ENCODE measurements around the gene TUBB2A.
"Not testable (repeated sequence)": the region's sequence is repeated elsewhere in the genome, so short reads cannot be mapped to it uniquely, and the experiment has no call there.

The TUBB2A gene

DNA sequence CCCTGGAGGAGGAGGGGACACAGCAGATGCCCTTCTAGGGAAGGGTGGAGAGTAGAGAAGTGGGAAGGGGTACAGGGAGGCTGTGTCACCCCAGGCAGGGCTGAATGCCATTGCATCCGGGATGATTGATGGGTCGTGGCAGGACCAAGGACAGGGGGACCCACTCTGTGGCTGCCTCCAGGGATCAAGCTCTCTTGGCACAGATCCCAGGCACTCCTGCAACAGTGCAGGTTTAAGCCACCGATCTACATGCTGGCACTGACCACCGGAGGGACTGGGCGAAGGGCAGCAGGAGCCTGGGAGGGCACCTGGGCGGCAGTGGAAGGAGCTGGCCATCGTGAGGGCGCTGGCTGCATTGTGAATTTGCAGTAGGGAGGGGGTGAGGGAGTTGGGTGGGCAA, 22.6 kb upstream of the TUBB2A start:
- DNase-seq: not testable (repeated sequence)

DNA sequence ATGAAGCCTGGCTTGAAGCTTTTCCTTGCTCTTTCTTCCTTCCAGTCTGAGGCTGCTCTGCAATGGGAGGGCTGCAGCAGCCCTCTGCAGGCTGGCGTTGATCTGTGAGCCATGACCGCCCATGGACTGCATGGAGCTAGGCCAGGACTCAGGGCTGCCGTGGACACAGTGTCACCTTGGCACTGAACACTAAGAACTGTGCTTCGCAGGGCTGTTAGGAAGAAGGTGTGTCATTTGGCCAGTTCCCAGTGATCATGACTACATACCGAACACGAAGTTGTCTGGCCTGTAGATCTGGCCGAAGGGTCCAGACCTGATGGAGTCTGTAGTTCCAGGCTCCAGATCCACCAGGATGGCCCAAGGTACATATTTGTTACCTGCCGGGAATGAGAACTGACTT, 21.3 kb upstream of the TUBB2A start:
- not testable (repeated sequence) for DNase-seq

DNA sequence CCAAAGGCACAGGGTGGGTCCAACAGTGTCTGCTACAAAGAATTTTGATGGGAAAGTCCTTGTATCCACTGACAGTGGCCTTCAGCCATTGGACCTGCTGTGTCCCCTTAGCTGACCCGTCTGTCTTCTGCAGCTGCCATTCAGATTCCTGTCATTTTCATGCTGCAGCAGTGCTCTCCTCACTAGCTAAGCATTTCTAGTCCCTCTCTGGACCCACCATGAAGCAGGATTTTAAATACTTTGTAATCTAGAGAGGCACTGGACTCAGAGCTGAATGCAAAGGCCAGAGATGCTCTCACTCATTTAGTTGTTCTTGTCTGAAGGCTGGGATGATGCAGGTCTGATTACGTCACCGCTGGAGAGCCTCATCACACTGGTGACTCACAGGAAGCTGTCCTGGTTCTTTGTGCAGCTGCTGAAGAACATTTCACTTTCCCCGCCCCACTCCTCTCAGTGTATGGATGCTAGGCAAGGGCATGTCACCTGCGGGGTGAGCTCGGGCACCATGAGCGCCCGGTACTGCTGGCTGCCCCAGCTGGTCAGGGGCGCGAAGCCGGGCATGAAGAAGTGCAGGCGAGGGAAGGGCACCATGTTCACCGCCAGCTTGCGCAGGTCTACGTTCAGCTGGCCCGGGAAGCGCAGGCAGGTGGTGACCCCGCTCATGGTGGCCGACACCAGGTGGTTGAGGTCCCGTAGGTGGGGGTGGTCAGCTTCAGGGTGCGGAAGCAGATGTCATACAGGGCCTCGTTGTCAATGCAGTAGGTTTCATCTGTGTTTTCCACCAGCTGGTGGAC, 19.4 kb upstream of the TUBB2A start:
- DNase-seq: peak; percentile 49 to 60

DNA sequence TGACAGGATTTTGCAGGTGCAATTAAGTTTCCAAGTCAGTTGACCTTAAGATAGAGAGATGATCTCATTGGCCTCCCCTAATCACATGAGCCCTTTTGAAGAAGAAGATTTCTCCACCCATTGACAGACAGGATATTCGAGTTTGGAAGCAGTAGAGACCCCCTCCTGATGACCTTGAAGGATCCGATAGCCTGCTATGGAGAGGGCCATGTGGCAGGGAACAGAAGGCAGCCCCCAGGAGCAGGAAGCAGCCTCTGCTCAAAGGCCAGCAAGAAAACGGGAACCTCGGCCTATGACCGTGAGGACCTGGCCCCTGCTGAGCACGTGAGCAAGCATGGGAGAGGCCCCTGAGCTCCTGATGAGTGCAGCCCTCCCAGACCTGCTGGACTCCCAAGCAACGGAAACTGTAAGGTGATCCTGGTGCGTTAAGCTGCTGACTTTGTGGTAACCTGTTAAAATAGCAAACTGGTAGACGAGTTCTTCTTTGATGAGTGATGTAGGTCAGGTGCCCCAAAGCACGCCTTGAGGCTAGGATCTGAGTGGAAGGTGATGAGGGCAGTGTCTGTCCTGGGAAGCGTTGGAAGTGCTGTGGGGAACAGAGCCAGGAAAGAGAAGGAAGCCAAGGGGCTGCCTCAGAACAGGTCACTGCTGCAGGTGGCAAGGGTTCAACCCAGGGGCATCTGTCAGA, 18.5 kb upstream of the TUBB2A start:
- no peak for DNase-seq

DNA sequence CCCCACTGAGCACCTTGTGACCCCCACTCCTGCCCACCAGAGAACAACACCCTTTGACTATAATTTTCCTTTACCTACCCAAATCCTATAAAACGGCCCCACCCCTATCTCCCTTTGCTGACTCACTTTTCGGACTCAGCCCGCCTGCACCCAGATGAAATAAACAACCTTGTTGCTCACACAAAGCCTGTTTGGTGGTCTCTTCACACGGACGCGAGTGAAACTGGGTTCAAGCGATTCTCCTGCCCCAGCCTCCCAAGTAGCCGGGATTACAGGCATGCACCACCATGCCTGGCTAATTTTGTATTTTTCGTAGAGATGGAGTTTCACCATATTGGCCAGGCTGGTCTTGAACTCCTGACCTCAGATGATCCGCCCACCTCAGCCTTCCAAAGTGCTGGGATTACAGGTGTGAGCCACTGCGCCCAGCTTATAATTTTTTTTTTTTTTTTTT, 16.3 kb upstream of the TUBB2A start:
- not testable (repeated sequence) for DNase-seq

DNA sequence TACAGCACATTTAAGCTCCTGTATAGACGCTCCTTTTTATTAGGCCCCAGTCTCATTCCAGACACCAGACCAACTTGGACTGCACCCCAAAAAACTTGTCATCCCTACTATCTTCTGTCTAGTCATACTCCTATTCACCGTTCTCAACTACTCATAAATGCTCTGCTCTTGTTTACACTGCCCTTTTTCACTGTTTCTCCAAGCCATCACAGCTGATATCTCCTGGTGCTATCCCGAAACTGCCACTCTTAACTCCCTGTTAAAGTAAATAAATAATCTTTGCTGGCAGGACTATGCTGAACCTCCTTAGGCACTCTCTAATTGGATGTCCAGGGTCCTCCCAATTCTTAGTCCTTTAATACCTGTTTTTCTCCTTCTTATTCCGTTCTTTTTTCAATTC, 15.4 kb upstream of the TUBB2A start:
- DNase-seq: not testable (repeated sequence)

DNA sequence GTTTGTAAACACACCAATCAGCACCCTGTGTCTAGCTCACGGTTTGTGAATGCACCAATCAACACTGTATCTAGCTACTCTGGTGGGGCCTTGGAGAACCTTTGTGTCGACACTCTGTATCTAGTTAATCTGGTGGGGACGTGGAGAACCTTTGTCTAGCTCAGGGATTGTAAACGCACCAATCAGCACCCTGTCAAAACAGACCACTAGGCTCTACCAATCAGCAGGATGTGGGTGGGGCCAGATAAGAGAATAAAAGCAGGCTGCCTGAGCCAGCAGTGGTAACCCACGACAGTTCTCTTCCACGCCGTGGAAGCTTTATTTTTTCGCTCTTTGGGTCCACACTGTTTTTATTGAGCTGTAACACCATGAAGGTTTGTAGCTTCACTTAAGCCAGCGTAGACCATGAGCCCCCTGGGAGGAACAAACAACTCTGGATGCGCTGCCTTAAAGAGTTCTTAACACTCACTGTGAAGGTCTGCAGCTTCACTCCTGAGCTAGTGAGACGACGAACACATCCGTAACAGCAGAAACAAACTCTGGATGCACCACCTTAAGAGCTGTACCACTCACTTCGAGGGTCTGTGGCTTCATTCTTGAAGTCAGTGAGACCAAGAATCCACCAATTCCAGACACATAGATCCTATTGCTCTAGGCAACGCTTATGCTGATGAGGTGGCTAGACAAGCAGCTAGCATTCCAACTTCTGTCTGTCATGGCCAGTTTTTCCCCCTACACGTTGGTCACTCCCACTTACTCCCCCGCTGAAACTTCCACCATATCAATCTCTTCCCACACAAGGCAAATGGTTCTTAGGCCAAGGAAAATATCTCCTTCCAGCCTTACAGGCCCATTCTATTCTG, 14.2 kb upstream of the TUBB2A start:
- DNase-seq: not testable (repeated sequence)

DNA sequence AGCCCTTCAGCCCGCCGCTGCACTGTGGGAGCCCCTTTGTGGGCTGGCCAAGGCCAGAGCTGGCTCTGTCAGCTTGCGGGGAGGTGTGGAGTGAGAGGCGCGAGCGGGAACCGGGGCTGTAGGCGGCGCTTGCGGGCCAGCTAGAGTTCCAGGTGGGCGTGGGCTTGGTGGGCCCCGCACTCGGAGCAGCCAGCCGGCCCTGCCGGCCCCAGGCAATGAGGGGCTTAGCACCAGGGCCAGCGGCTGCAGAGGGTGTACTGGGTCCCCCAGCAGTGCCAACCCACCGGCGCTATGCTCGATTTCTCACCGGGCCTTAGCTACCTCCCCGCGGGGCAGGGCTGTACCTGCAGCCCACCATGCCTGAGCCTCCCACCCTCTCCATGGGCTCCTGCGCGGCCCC, 13.3 kb upstream of the TUBB2A start:
- not testable (repeated sequence) for DNase-seq

DNA sequence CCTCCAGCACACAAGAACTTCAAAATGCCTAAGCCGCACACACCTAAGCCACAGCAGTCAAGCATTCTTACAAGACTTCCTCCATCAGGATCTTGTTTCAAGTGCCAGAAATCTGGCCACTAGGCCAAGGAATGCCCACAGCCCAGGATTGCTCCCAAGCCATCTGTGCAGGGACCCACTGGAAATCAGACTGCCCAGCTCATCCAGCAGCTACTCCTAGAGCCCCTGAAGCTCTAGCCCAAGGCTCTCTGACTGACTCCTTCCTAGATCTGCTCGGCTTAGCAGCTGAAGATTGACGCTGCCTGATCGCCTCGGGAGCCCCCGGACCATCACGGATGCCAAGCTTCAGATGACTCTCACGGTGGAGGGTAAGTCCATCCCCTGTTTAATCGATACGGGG, 10.7 kb upstream of the TUBB2A start:
- not testable (repeated sequence) for DNase-seq

DNA sequence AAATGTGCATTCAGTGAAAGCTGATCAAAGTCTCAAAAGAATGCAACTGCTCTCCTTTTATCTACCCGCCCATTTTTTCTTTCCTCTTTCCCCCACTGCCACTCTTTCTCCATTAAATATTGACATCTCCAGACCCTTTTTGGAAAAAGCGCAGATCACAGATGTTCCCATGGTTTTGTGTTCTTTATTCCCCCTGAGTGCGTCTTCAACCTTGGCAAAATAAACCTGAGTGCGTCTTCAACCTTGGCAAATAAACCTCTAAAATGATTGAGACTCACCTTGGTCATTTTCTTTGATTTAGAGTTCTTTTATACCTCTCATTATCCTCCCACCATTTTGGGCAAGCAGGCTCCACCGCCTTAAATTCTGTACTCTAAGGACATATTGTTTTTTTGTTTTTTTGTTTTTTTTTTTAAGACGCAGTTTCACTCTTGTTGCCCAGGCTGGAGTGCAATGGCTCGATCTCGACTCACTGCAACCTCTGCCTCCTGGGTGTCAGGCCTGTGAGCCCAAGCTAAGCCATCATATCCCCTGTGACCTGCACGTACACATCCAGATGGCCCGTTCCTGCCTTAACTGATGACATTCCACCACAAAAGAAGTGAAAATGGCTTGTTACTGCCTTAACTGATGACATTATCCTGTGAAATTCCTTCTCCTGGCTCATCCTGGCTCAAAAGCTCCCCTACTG, 9.3 kb upstream of the TUBB2A start:
- DNase-seq: not testable (repeated sequence)

DNA sequence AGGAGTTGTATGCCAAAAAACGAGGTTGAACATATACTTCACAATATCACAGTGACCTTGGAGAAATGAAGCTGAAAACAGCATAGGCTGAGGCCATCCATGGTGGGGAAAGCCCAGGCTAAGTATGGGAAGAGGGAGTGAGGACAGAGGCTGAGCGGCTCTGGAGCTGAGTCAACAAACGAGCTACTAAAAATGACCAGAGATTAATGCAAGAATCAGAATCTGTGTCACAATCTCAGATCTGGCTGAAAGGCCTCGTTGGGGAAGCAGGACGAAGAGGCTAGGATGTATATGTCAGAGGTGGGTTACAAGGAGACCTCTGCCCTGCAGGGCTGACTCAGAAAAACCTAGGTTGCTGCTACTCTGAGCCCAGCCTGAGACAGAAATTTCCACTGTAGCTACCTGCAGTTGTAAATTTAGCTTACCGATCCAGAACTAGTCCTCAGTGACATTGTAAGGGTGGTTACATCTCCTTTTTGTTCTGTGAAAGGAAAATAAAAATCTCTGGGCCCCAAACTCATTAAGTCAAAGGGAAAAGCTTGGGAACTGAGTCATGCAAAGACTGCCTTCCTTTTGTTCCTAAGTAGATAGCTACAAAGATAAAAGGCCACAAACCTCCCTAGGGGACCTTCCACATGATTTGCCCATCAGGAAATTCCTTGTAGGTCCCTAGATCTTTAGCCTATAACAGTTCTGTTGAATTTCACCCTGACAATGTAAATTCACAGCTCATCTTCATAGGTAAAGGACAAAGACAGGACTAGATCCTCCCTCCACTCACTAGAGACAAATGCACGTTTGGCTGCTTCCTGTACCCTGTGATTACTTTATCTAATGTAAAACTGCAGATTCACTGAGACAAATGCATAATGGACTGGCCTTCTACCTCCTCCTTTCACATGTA, 8.5 kb upstream of the TUBB2A start:
- DNase-seq: no peak

DNA sequence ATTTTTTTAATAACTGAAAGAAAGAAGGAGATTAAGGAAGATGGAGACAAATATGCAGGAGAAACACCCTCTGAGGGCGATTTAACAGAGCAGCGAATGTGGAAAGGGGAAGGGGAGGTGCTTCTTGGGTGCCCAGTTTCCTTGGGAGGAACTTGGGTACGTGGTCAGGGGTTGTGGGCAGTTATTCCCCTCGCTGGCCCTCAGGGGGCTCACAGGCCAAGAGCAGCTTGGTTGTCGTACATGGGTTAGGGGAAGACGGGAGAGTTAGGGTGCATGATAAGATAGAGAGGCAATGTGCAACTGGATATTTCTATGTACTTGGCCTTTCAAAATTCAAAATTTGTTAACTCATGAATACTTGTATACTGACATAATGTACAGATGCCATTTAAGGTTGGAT, 7.0 kb upstream of the TUBB2A start:
- no peak for DNase-seq

DNA sequence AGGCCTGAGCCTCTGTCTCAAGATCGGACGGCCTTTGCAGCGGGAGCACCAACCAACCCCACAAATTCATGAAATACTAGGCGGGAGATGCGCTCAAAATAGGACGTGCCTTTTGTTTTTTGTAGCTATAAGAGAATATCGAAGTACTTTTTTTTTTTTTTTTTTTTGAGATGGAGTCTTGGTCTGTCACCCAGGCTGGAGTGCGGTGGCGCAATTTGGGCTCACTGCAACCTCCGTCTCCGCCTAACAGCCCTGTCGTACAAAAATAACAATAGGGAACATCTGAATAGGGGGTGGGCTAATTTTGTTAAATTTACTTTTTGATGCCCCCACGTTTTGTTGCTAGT, 5.9 kb upstream of the TUBB2A start:
- DNase-seq: no peak

DNA sequence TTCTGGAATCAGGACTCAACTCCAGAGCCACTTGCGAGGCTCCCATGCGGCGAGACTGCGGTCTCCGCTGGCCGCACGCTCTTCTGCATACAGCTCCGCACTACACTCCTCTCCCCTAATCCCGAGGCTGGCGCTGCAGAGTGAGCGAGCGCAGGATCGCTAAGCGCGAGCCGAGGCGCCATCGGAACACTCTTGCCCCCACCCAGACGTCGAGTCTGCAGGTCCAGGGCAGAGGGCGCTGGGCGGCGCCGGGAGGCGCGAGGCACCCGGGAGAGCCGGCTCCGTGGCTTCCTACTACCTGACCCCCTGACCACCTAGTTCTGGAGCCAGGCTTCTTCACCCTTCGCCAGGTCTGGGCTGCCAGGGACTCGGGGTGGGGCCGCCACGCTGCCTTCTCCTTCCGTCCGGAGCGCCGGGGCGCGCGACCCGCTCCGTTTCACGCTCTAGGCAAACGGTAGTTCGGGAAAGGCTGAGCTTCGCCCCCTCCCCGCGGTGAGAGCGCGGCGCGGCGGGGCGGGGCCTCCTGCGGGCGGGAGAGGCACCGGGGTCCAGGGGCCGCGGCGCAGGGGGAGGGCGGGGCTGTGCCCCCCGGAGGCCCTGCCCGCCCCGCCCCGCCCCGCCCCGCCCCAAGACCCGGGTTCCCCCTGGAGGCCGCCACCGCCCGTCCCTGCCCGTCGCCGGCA, 5.4 kb upstream of the TUBB2A start:
- peak; percentile 70 to 76 for DNase-seq

DNA sequence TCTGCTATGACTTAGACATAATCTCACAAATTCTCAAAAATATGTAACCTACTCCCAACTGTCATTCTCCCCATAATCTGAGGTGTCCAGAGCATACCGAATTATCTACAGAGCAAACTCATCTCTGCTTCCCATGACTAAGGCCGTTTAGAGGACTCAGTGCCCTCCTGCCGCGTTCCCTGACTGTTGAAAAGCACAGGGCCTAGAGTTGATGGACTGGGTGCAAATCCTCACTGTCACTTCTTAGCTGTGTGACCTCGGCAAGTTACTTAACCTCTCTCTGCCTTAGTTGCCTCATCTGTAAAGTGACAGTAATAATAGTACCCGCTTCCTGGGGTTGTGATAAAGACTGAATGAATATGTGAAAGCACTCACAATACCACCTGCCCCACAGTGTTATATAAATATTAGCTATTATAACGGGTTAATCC, 4.7 kb upstream of the TUBB2A start:
- DNase-seq: no peak

DNA sequence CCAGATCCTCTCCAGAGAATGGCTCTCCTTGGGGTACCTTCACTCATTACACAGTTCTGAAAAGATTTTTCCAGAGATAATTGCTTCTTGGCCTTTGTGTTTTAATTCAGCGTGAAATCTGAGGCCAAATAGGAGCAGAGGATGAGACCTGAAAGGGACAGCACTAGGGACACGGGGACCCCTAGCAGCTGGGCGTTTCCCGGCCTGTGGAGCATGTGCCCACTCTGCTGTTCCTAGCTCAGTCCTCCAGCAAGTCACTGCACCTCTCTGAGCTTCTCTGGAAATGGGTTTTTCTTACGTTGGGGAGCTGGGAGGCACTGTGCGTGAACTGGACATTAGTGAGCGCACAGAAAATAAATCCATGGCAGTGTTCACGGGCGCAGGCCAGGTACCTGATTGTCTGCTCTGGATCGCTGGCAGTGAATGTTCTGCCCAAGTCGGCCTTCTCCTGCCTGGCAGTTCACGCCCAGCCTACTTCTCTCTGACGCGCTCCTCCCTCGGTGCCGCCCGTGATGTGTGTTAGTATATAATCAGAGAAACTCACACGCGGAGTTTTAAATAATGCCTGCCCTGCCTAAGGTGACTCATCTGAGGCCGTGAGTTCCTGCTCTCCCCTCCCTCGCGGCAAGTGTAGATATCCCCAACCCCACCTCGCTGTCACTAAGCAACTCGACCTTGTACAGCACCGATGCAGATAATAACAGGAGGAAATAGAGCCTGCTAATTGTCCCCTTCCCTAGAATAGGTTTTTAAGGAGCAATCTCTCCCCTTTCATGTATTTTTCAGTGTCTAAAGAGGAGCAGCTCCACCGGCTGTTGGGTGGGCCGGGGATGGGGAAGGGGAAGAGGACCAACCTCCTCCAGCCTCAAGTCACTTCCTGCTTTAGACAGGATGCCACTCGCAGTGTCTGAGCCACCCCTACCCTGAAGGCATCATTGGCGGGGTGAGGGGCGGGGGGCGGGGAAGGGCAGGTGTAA, 2.7 kb upstream of the TUBB2A start:
- peak; percentile 38 to 48 for DNase-seq

DNA sequence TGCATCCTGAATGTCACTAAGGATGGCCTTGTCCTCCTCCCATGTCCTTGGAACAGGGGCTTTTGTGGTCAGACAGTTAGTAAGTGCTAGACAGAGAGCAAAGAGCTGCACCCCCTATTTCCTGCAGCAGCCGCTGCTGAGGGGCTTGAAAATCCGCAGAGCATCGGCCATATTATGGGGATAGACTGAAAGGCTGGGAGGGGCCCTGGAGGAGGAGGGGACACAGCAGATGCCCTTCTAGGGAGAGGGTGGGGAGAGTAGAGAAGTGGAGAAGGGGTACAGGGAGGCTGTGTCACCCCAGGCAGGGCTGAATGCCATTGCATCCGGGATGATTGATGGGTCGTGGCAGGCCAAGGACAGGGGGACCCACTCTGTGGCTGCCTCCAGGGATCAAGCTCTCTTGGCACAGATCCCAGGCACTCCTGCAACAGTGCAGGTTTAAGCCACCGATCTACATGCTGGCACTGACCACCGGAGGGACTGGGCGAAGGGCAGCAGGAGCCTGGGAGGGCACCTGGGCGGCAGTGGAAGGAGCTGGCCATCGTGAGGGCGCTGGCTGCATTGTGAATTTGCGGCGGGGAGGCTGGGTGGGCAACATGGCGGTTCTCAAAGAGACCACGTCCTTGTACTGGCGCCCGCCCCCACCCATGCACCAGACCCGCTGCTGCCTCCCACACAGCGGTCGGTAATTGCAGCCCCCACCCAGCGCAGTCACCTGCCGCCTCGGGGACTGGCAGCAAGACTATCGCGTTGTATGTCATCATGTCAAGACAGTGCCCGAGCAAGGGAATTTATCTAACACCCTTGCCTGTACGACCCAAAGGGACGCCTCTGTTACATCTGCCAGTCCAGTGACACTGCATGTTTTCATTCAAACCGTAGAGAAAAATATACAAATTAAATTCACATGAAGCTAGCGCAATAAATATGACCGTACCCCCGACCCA, 887 bp downstream of the TUBB2A start:
- DNase-seq: peak; percentile 33 to 41

DNA sequence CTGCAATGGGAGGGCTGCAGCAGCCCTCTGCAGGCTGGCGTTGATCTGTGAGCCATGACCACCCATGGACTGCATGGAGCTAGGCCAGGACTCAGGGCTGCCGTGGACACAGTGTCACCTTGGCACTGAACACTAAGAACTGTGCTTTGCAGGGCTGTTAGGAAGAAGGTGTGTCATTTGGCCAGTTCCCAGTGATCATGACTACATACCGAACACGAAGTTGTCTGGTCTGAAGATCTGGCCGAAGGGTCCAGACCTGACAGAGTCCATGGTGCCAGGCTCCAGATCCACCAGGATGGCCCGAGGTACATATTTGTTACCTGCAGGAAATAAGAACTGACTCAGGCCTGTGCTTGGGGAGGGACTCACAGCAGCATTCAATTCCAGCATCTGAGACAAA, 1.9 kb downstream of the TUBB2A start:
- DNase-seq: not testable (repeated sequence)

DNA sequence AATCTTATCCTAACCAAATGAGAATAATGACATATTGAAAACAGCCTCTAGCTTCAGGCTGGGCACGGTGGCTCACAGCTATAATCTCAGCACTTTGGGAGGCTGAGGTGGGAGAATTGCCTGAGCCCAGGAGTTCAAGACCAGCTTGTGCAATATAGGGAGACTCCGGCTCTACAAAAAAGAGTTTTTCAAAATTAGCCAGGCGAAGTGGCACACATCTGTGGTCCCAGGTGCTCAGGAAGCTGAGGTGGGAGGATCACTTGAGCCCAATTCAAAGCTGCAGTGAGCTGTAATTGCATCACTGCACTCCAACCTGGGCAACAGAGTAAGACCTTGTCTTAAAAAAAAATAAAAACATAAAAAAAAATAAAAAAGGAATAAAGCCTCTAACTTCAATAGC, 4.7 kb downstream of the TUBB2A start:
- DNase-seq: no peak

Data from activated T-cell treated with anti-CD3 and anti-CD28 coated beads, Interleukin-2, amount 50 U/mL, for 48 hours (primary cell).